ENCODE measurements around the gene KDM4C. TPM values are rescaled to one million over a fixed set of nuclear protein-coding genes. Genes with fewer than 3 reads are reported as not detected.

KDM4C gene
- total RNA-seq, 2 experiments from 2014 or later: 51.5 to 60.3 TPM

- Histone ChIP-seq H3K27ac (ENCODE audit: low read depth, low read length, poor library complexity, severe bottlenecking) (no peak overlapping the region), H2AFZ (ENCODE audit: low read length) (no peak overlapping the region), H3K36me3 (ENCODE audit: insufficient read depth, low read length) (no peaks in the 10 kb centered on the region; the same call in 1 of the 2 replicates), H3K79me2 (ENCODE audit: insufficient read depth, low read depth, low read length) (peaks cover 63% of the 10 kb centered on the region; the same call in 1 of the 2 replicates), H3K4me2 (ENCODE audit: low read length) (no peak overlapping the region), H3K4me3 (ENCODE audit: low read depth, low read length, poor library complexity, severe bottlenecking) (no peak overlapping the region), H3K9me3 (ENCODE audit: low read length) (no peaks in the 10 kb centered on the region), H3K4me1 (ENCODE audit: insufficient read depth, low read length, poor library complexity, severe bottlenecking) (no peaks in the 10 kb centered on the region), H3K9me2 (ENCODE audit: insufficient read depth, low read length) (no peaks in the 10 kb centered on the region), H4K20me1 (ENCODE audit: insufficient read depth, low read length) (no peaks in the 10 kb centered on the region)
- TF ChIP-seq, protein P1, sequence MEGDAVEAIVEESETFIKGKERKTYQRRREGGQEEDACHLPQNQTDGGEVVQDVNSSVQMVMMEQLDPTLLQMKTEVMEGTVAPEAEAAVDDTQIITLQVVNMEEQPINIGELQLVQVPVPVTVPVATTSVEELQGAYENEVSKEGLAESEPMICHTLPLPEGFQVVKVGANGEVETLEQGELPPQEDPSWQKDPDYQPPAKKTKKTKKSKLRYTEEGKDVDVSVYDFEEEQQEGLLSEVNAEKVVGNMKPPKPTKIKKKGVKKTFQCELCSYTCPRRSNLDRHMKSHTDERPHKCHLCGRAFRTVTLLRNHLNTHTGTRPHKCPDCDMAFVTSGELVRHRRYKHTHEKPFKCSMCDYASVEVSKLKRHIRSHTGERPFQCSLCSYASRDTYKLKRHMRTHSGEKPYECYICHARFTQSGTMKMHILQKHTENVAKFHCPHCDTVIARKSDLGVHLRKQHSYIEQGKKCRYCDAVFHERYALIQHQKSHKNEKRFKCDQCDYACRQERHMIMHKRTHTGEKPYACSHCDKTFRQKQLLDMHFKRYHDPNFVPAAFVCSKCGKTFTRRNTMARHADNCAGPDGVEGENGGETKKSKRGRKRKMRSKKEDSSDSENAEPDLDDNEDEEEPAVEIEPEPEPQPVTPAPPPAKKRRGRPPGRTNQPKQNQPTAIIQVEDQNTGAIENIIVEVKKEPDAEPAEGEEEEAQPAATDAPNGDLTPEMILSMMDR (conservative IDR thresholded peaks at IDR 0.05; ENCODE audit: low read length): no peak
- TF ChIP-seq EZH2phosphoT487 (IDR thresholded peaks at IDR 0.05; ENCODE audit: borderline replicate concordance, low read depth, low read length): no peak
- intact Hi-C loops (cut with micrococcal nuclease; ENCODE audit: unreplicated experiment): no loop called here
- BruUV-seq (replicated peaks): no TSS peak
- CTCF ChIA-PET (ENCODE audit: unreplicated experiment): no interaction called here
- no peak for DNase-seq (ENCODE audit: low spot score)
- POLR2A ChIA-PET: no interaction called here
Observed at GRCh38 chr9:6771722-6772121, 13.9 kb downstream of the KDM4C start.

DNA sequence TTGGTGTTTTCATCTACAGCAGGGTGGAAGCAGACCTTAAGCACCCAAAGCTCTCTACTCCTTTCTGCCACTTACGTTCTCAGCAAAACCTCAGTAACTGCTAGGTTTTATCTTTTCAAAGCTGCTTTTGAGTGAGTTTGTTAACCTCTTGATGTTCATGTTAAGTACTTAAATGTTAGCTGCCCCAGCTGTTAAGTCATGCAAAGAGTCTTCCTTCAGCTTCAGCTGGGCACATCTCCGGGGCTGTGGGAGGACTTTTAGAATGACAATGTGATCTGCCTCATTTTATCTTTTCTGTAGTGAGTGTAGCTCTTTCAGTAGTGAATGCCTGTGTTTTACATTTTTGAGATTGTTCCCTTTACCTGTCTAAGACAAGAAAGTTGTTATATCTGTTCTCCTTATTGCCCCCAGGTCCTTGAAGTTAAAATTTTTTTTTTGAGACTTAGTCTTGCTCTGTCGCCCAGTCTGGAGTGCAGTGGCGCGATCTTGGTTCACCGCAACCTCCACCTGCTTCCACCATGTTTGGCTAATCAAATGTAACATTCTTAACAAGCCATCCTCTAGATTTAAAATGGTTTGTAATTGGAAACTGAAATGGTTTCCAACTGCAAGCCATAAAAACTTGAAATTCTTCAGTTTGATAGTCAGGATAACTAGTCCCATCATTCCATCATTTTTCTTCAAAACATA lies 19.6 kb downstream of the KDM4C start:
- H3K4me3 ChIP-seq (ENCODE audit: low read depth, low read length, poor library complexity, severe bottlenecking): no peak overlapping the region
- intact Hi-C loops (cut with micrococcal nuclease; ENCODE audit: unreplicated experiment): no loop called here
- peak overlapping the region; percentile 33; the same call in 1 of the 2 replicates for H3K4me2 ChIP-seq (ENCODE audit: low read length)
- no peaks in the 10 kb centered on the region for H3K36me3 ChIP-seq (ENCODE audit: insufficient read depth, low read length)
- no peak overlapping the region for H2AFZ ChIP-seq (ENCODE audit: low read length)
- BruUV-seq (replicated peaks): no TSS peak
- H4K20me1 ChIP-seq (ENCODE audit: insufficient read depth, low read length): no peaks in the 10 kb centered on the region
- ChIA-PET CTCF (ENCODE audit: unreplicated experiment) (no interaction called here), POLR2A (interaction anchor here (0.6 to 1.2 kb wide), 3 partner anchors 9 to 1775 kb away, joined by 3 to 6 read pairs (median 3); no protein-coding TSS in a partner anchor)
- DNase-seq (ENCODE audit: low spot score): no peak
- H3K9me2 ChIP-seq (ENCODE audit: insufficient read depth, low read length): no peaks in the 10 kb centered on the region
- H3K9me3 ChIP-seq (ENCODE audit: low read length): no peaks in the 10 kb centered on the region
- peaks cover 65% of the 10 kb centered on the region; the same call in 1 of the 2 replicates for H3K79me2 ChIP-seq (ENCODE audit: insufficient read depth, low read depth, low read length)
- TF ChIP-seq EZH2phosphoT487 (IDR thresholded peaks at IDR 0.05; ENCODE audit: borderline replicate concordance, low read depth, low read length): no peak
- TF ChIP-seq, protein P1 (conservative IDR thresholded peaks at IDR 0.05; ENCODE audit: low read length): no peak
- H3K27ac ChIP-seq (ENCODE audit: low read depth, low read length, poor library complexity, severe bottlenecking): no peak overlapping the region
- peaks cover 5% of the 10 kb centered on the region for H3K4me1 ChIP-seq (ENCODE audit: insufficient read depth, low read length, poor library complexity, severe bottlenecking)
